ENCODE results near the gene EMC10.

The EMC10 gene

DNA sequence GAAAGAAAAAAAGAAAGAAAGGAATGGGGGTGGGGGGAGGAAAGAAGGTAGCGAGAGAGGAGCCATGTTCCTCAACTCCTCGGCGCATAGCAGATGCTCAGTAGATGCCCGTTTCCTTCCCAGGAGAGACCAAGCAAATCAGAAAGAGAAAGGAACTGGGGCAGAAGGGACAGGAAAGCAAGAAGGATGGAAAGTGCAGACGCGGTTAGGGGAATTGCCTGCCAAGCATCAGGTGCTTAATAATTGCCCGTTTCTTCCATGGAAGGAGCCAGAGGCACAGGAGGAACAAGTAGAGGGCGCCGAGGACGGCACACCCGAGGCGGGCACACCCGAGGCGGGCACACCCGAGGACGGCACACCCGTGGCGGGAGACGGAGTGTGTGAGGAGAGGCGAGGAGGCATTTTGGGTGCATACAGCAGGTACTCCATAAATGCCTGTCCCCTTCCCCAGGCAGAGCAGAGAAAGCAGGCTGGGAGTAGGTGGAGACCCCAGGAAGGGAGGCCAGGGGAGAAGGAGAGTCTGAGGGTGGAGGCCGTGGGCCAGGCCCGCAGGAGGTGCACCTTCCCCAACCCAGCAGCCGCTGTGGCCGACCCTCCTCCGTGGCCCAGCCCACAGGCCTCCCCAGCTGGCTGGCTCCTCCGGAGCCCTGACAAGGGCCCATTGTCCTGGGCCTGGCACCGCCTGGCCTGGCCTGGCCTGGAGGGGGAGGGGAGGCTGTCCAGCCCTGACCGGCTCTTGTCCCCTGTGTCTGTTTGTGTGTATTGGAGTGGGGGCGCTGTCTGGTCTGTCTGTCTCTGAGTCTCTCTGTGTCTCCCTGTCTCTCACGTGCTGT lies 20.1 kb downstream of the EMC10 start:
- TF ChIP-seq POLR2AphosphoS5 (IDR thresholded peaks at IDR 0.05; ENCODE audit: low read depth, low read length), result no peak
- no peak for TF ChIP-seq TAF1 (IDR thresholded peaks at IDR 0.05; ENCODE audit: borderline replicate concordance, insufficient read depth, low read length)
- TF ChIP-seq FOXP2 (optimal IDR thresholded peaks at IDR 0.05; ENCODE audit: borderline replicate concordance, extremely low read depth, extremely low read length, insufficient read depth), result no peak
- TF ChIP-seq, protein P1, sequence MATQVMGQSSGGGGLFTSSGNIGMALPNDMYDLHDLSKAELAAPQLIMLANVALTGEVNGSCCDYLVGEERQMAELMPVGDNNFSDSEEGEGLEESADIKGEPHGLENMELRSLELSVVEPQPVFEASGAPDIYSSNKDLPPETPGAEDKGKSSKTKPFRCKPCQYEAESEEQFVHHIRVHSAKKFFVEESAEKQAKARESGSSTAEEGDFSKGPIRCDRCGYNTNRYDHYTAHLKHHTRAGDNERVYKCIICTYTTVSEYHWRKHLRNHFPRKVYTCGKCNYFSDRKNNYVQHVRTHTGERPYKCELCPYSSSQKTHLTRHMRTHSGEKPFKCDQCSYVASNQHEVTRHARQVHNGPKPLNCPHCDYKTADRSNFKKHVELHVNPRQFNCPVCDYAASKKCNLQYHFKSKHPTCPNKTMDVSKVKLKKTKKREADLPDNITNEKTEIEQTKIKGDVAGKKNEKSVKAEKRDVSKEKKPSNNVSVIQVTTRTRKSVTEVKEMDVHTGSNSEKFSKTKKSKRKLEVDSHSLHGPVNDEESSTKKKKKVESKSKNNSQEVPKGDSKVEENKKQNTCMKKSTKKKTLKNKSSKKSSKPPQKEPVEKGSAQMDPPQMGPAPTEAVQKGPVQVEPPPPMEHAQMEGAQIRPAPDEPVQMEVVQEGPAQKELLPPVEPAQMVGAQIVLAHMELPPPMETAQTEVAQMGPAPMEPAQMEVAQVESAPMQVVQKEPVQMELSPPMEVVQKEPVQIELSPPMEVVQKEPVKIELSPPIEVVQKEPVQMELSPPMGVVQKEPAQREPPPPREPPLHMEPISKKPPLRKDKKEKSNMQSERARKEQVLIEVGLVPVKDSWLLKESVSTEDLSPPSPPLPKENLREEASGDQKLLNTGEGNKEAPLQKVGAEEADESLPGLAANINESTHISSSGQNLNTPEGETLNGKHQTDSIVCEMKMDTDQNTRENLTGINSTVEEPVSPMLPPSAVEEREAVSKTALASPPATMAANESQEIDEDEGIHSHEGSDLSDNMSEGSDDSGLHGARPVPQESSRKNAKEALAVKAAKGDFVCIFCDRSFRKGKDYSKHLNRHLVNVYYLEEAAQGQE (IDR thresholded peaks at IDR 0.05; ENCODE audit: insufficient read depth in 1 of 2, low read depth in 2 of 2, low read length in 2 of 2), result no peak
- TF ChIP-seq SIN3A (IDR thresholded peaks at IDR 0.05; ENCODE audit: borderline replicate concordance, insufficient read depth, low read length), result no peak

DNA sequence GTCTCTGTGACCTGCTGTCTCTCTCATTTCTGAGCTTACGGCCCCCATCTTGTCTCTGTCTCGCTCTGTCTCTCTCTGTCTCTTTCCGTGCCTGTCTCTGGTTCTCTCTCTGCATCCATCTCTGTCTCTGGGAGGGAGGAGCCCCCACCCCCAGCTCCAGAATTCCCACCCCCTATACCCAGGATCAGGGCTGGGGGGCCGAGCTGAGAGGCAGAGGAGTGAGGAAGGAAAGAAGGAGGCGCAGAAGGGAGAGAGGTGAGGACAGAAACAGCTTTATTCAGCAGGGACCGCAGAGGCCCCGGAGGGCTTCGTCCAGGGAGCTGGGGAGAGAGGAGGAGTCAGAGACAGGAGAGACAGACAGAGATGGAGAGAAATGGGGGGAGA lies 20.7 kb downstream of the EMC10 start:
- TF ChIP-seq TAF1 (IDR thresholded peaks at IDR 0.05; ENCODE audit: borderline replicate concordance, insufficient read depth, low read length) (no peak), POLR2AphosphoS5 (IDR thresholded peaks at IDR 0.05; ENCODE audit: low read depth, low read length) (no peak), FOXP2 (optimal IDR thresholded peaks at IDR 0.05; ENCODE audit: borderline replicate concordance, extremely low read depth, extremely low read length, insufficient read depth) (no peak), SIN3A (IDR thresholded peaks at IDR 0.05; ENCODE audit: borderline replicate concordance, insufficient read depth, low read length) (no peak)
- TF ChIP-seq, protein P1 (IDR thresholded peaks at IDR 0.05; ENCODE audit: insufficient read depth in 1 of 2, low read depth in 2 of 2, low read length in 2 of 2), result no peak

DNA sequence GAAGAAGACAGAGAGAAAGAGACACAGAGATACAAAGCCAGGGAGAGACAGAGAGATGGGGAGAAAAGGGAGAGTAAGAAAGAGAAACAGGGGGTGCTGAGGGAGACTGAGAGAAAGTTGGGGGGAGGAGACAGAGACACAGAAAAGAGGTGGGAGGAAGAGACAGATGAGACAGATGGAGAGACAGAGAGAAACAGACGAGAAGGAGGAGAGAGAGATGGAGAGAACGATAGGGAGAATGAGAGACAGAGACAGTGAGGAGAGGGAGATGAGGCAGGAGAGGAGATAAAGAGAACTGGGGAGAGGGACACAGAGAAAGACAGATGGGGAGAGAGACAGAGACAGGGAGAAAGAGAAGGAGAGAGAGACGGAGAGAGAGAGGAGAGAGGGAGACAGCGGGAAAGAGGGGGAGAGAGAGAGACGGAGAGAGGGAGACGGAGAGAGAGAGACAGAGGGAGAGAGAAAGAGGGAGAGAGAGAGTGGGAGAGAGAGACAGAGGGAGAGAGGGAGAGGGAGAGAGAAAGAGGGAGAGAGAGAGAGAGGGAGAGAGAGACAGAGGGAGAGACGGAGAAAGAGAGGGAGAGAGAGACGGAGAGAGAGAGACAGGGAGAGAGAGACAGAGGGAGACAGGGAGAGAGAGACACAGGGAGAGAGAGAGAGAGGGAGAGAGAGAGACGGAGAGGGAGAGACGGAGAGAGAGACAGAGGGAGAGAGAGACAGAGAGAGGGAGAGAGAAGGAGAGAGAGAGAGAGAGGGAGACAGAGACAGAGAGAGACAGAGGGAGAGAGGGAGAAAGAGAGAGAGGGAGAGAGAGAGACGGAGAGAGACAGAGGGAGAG lies 22.1 kb downstream of the EMC10 start:
- TF ChIP-seq FOXP2 (optimal IDR thresholded peaks at IDR 0.05; ENCODE audit: borderline replicate concordance, extremely low read depth, extremely low read length, insufficient read depth) (no peak), SIN3A (IDR thresholded peaks at IDR 0.05; ENCODE audit: borderline replicate concordance, insufficient read depth, low read length) (no peak), TAF1 (IDR thresholded peaks at IDR 0.05; ENCODE audit: borderline replicate concordance, insufficient read depth, low read length) (no peak), POLR2AphosphoS5 (IDR thresholded peaks at IDR 0.05; ENCODE audit: low read depth, low read length) (no peak)
- TF ChIP-seq, protein P1 (IDR thresholded peaks at IDR 0.05; ENCODE audit: insufficient read depth in 1 of 2, low read depth in 2 of 2, low read length in 2 of 2), result no peak

DNA sequence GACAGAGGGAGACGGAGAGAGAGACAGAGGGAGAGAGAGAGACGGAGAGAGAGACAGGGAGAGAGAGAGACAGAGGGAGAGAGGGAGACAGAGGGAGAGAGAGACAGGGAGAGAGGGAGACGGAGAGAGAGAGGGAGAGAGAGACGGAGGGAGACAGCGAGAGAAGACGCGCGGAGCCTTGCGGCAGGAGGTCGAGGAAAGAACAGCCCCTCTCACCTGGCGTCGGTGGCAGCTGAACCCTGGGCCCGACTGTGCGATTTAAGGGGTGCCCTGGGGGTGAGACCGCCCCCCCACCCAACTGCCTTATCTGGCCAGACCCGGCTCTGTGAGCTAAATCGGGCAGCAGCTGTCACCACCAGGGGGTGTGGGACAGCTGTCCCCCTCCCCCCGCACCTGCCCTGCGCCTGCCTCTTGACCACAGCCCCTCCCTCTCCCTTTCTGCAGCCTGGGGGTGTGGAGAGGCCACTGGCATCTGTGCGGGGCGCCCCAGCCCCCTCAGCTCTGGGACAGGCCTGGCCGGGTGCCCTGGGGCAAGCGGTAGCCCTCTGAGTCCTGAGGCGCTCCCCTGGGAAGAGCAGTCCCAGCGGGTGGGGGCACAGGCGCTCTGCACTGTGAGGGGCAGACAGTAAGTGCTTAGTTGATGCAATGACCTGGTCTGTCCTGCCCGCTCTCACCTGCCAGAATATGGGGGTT lies 23.9 kb downstream of the EMC10 start:
- TF ChIP-seq TAF1 (IDR thresholded peaks at IDR 0.05; ENCODE audit: borderline replicate concordance, insufficient read depth, low read length), result no peak
- TF ChIP-seq, protein P1 (IDR thresholded peaks at IDR 0.05; ENCODE audit: insufficient read depth in 1 of 2, low read depth in 2 of 2, low read length in 2 of 2), result no peak
- no peak for TF ChIP-seq SIN3A (IDR thresholded peaks at IDR 0.05; ENCODE audit: borderline replicate concordance, insufficient read depth, low read length)
- TF ChIP-seq POLR2AphosphoS5 (IDR thresholded peaks at IDR 0.05; ENCODE audit: low read depth, low read length), result no peak
- no peak for TF ChIP-seq FOXP2 (optimal IDR thresholded peaks at IDR 0.05; ENCODE audit: borderline replicate concordance, extremely low read depth, extremely low read length, insufficient read depth)
